RPMI7951 (cell line): ENCODE data around the gene C2CD4C. TPM values are rescaled to one million over a fixed set of nuclear protein-coding genes. Genes with fewer than 3 reads are reported as not detected.
"Not testable (repeated sequence)": the region's sequence is repeated elsewhere in the genome, so short reads cannot be mapped to it uniquely, and the experiment has no call there.

Source experiments
- DNase-seq: peaks from one replicate; pipeline ENCODE4 v3.0.0-alpha.2; 2012; ENCODE audit warnings: low read depth
- total RNA-seq: library from RNA; depleted of rRNA; stranded (reverse); fragments of >200 nt; shearing (Covaris generic); gene quantifications from 2 replicates; pipeline ENCODE4 v1.2.3, GENCODE V29; 2014

Gene C2CD4C
- total RNA-seq, 1 experiment from 2014 or later = not detected

GRCh38 chr19:439167-439900 is 30.4 kb upstream of the C2CD4C start:
- no peak for DNase-seq

GRCh38 chr19:438416-438958 is 29.5 kb upstream of the C2CD4C start:
- DNase-seq = no peak

- no peak for DNase-seq
Observed at GRCh38 chr19:437041-437440, 28.1 kb upstream of the C2CD4C start.

GRCh38 chr19:436413-436950 is 27.5 kb upstream of the C2CD4C start:
- DNase-seq = no peak

GRCh38 chr19:435707-436412 is 26.9 kb upstream of the C2CD4C start:
- no peak for DNase-seq

- DNase-seq = no peak
Observed at GRCh38 chr19:435056-435706, 26.2 kb upstream of the C2CD4C start.

GRCh38 chr19:434152-434960 is 25.4 kb upstream of the C2CD4C start:
- no peak for DNase-seq

GRCh38 chr19:430701-431100 is 21.8 kb upstream of the C2CD4C start:
- no peak for DNase-seq

GRCh38 chr19:428149-428548 is 19.2 kb upstream of the C2CD4C start:
- DNase-seq = no peak

GRCh38 chr19:427675-428074 is 18.7 kb upstream of the C2CD4C start:
- not testable (repeated sequence) for DNase-seq

GRCh38 chr19:426725-427445 is 17.9 kb upstream of the C2CD4C start:
- no peak for DNase-seq

- DNase-seq = no peak
Observed at GRCh38 chr19:425056-425455, 16.1 kb upstream of the C2CD4C start.

- no peak for DNase-seq
Observed at GRCh38 chr19:424546-424945, 15.6 kb upstream of the C2CD4C start.

- no peak for DNase-seq
Observed at GRCh38 chr19:423691-424466, 14.9 kb upstream of the C2CD4C start.

GRCh38 chr19:422917-423226 is 13.9 kb upstream of the C2CD4C start:
- not testable (repeated sequence) for DNase-seq

GRCh38 chr19:422213-422916 is 13.4 kb upstream of the C2CD4C start:
- DNase-seq = no peak

- no peak for DNase-seq
Observed at GRCh38 chr19:419721-420515, 11.0 kb upstream of the C2CD4C start.

GRCh38 chr19:418761-419671 is 10.1 kb upstream of the C2CD4C start:
- no peak for DNase-seq
